ENCODE results near the gene ARSG. TPM values are rescaled to one million over a fixed set of nuclear protein-coding genes. Genes with fewer than 3 reads are reported as not detected.
"Not testable (repeated sequence)": the region's sequence is repeated elsewhere in the genome, so short reads cannot be mapped to it uniquely, and the experiment has no call there.

ARSG gene
- total and polyA plus RNA-seq, 2 of the 4 experiments (the other 2 are of a cell fraction): 2.9 to 3.0 TPM

DNA sequence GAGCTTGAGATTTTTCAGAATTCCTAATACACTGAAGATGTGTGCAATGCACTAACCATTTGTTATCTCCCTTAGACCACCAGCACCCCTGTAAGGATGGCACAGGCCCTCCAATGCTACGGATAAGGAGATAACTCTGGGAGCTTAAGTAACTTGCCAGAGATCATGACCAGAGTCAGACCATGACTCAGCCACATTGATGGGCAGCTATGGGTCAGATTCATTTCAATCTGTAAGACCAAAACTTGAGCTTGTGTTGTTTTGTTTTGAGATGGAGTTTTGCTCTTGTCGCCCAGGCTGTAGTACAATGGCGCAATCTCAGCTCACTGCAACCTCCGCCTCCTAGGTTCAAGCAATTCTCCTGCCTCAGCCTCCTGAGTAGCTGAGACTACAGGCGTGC lies 63.8 kb downstream of the ARSG start:
- Histone ChIP-seq H2AK9ac (replicated peaks; ENCODE audit: low read depth, low read length, poor library complexity) (peak overlapping the region; percentile 71), H3K27ac (ENCODE audit: insufficient read depth, low read length) (peak overlapping the region; percentile 41; the same call in 1 of the 2 replicates), H4K5ac (ENCODE audit: low read depth, low read length) (peak overlapping the region; percentile 86), H2AK5ac (ENCODE audit: low read depth, low read length) (peak overlapping the region; percentile 85), H3K14ac (replicated peaks; ENCODE audit: low read depth, low read length) (peak overlapping the region; percentile 26), H2BK5ac (ENCODE audit: low read depth, low read length, poor library complexity, severe bottlenecking) (peak overlapping the region; percentile 60), H3K4me1 (ENCODE audit: control insufficient read depth, insufficient read depth, low read length) (peaks cover 10% of the 10 kb centered on the region), H2BK15ac (ENCODE audit: low read depth, low read length) (peak overlapping the region; percentile 77; the same call in 2 of the 3 replicates), H2BK20ac (ENCODE audit: low read depth, low read length) (peak overlapping the region; percentile 93), H3K4ac (ENCODE audit: low read depth, low read length) (peak overlapping the region; percentile 51), H3K23ac (ENCODE audit: low read depth, low read length) (peak overlapping the region; percentile 26), H2BK120ac (ENCODE audit: low read depth, low read length) (peak overlapping the region; percentile 84), H3K56ac (ENCODE audit: extremely low read depth, insufficient read depth, low read length) (peak overlapping the region; percentile 16; the same call in 1 of the 2 replicates), H4K8ac (ENCODE audit: low read depth in 2 of 2, low read length in 2 of 2) (peak overlapping the region; percentile 48 to 72), H4K91ac (ENCODE audit: insufficient read depth, low read depth, low read length) (peak overlapping the region; percentile 72), H3K9me1 (ENCODE audit: insufficient read depth, low read length) (peaks cover 17% of the 10 kb centered on the region), H3K18ac (ENCODE audit: low read depth, low read length) (peak overlapping the region; percentile 93)
- POLR2A ChIA-PET (ENCODE audit: unreplicated experiment); CTCF ChIA-PET; H3K27me3 ChIP-seq (ENCODE audit: control insufficient read depth, insufficient read depth, low read length); BruUV-seq (replicated peaks); H3K4me2 ChIP-seq (ENCODE audit: low read depth, low read length); dilution Hi-C loops (cut with HindIII; ENCODE audit: low sequenced_read_pairs, unreplicated experiment); H2AFZ ChIP-seq (replicated peaks; ENCODE audit: low read length, poor library complexity); in situ Hi-C loops (cut with MboI; ENCODE audit: low sequenced_read_pairs); H4K20me1 ChIP-seq (ENCODE audit: insufficient read depth, low read length); H3K4me3 ChIP-seq (ENCODE audit: insufficient read depth, low read depth, low read length); H3K9ac ChIP-seq (ENCODE audit: low read depth, low read length); H3K79me1 ChIP-seq (ENCODE audit: low read depth in 1 of 2, low read length in 2 of 2); H3K9me3 ChIP-seq (ENCODE audit: control insufficient read depth, insufficient read depth, low read length); H3K36me3 ChIP-seq (ENCODE audit: control insufficient read depth, insufficient read depth, low read length): not testable (repeated sequence)
- no CpG with 5 or more reads among the region's 5 CpGs for WGBS, 2 experiments (ENCODE audit: extremely low coverage in 2 of 2, insufficient read length in 1 of 2)
- intact Hi-C loops (cut with micrococcal nuclease): loop anchor here (2.0 kb wide), 1 partner anchor 26 kb away; no protein-coding TSS in a partner anchor
- ATAC-seq (ENCODE audit: low read depth): peak; percentile 60
- peak; percentile 54; the same call in 1 of the 2 replicates for TF ChIP-seq NFE2L2 (IDR thresholded peaks at IDR 0.05; ENCODE audit: low read depth, low read length)
- peak; percentile 21; the same call in 1 of the 2 replicates for TF ChIP-seq CEBPB (IDR thresholded peaks at IDR 0.05; ENCODE audit: low read depth, low read length)
- DNase-seq: peak; percentile 65

Measured in IMR-90 (cell line).